T-helper 2 cell treated with Interferon-gamma antibody and Interleukin-4, amounts not matched to agents 5 μg/mL and 100 μg/mL, for 36 hours (primary cell): Measurements from ENCODE around the gene FANCL.
"Not testable (repeated sequence)": the region's sequence is repeated elsewhere in the genome, so short reads cannot be mapped to it uniquely, and the experiment has no call there.

ENCODE experiments used
- DNase-seq: peaks from one replicate; pipeline ENCODE4 v3.0.0; 2021; ENCODE audit warnings: low spot score
- H3K27ac Mint-ChIP-seq: one replicate; pipeline ENCODE4 v1.8.0; 2021; ENCODE audit warnings: mild to moderate bottlenecking, mixed read lengths
- H3K27me3 Mint-ChIP-seq: one replicate; pipeline ENCODE4 v1.8.0; 2021; ENCODE audit warnings: low read depth, mixed read lengths
- H3K36me3 Mint-ChIP-seq: one replicate; pipeline ENCODE4 v1.8.0; 2021; ENCODE audit warnings: low read depth, mixed read lengths
- H3K4me1 Mint-ChIP-seq: one replicate; pipeline ENCODE4 v1.8.0; 2021; ENCODE audit warnings: low read depth, mixed read lengths
- H3K4me3 Mint-ChIP-seq: one replicate; pipeline ENCODE4 v1.8.0; 2022; ENCODE audit warnings: mild to moderate bottlenecking, moderate library complexity, mixed read lengths
- H3K9me3 Mint-ChIP-seq: one replicate; pipeline ENCODE4 v1.8.0; 2021; ENCODE audit warnings: mixed read lengths

FANCL gene

GRCh38 chr2:58146707-58147106 lies 94.4 kb downstream of the FANCL start:
- Mint-ChIP-seq H3K4me1 (no peaks in the 10 kb centered on the region), H3K9me3 (no peaks in the 10 kb centered on the region), H3K4me3 (no peak overlapping the region), H3K27me3 (no peaks in the 10 kb centered on the region), H3K27ac (no peak overlapping the region), H3K36me3 (peaks cover 8% of the 10 kb centered on the region)
- DNase-seq = no peak

GRCh38 chr2:58145769-58146168 lies 95.4 kb downstream of the FANCL start:
- not testable (repeated sequence) for H3K4me3 Mint-ChIP-seq, DNase-seq, H3K9me3 Mint-ChIP-seq, H3K4me1 Mint-ChIP-seq, H3K27ac Mint-ChIP-seq, H3K27me3 Mint-ChIP-seq
- H3K36me3 Mint-ChIP-seq = peaks cover 10% of the 10 kb centered on the region

GRCh38 chr2:58140508-58141072 lies 100.5 kb downstream of the FANCL start:
- Mint-ChIP-seq H3K4me1 (no peaks in the 10 kb centered on the region), H3K27ac (no peak overlapping the region), H3K9me3 (no peaks in the 10 kb centered on the region), H3K27me3 (no peaks in the 10 kb centered on the region), H3K36me3 (peaks cover 12% of the 10 kb centered on the region), H3K4me3 (no peak overlapping the region)
- no peak for DNase-seq

- H3K4me3 Mint-ChIP-seq = no peak overlapping the region
- H3K27me3 Mint-ChIP-seq = no peaks in the 10 kb centered on the region
- DNase-seq = no peak
- peaks cover 10% of the 10 kb centered on the region for H3K36me3 Mint-ChIP-seq
- H3K9me3 Mint-ChIP-seq = no peaks in the 10 kb centered on the region
- H3K4me1 Mint-ChIP-seq = no peaks in the 10 kb centered on the region
- H3K27ac Mint-ChIP-seq = no peak overlapping the region
Measured at GRCh38 chr2:58138396-58139030, 102.6 kb downstream of the FANCL start.

GRCh38 chr2:58137856-58138255 lies 103.3 kb downstream of the FANCL start:
- Mint-ChIP-seq H3K4me1 (no peaks in the 10 kb centered on the region), H3K27ac (no peak overlapping the region), H3K27me3 (no peaks in the 10 kb centered on the region), H3K4me3 (no peak overlapping the region), H3K36me3 (peaks cover 10% of the 10 kb centered on the region), H3K9me3 (no peaks in the 10 kb centered on the region)
- no peak for DNase-seq

GRCh38 chr2:58137221-58137620 lies 103.9 kb downstream of the FANCL start:
- Mint-ChIP-seq H3K4me1 (no peaks in the 10 kb centered on the region), H3K9me3 (no peaks in the 10 kb centered on the region), H3K27ac (no peak overlapping the region), H3K27me3 (no peaks in the 10 kb centered on the region), H3K4me3 (no peak overlapping the region), H3K36me3 (peaks cover 10% of the 10 kb centered on the region)
- DNase-seq = no peak

GRCh38 chr2:58135861-58136260 lies 105.3 kb downstream of the FANCL start:
- Mint-ChIP-seq H3K36me3 (peaks cover 9% of the 10 kb centered on the region), H3K27ac (no peak overlapping the region), H3K4me3 (no peak overlapping the region), H3K9me3 (no peaks in the 10 kb centered on the region), H3K27me3 (no peaks in the 10 kb centered on the region), H3K4me1 (no peaks in the 10 kb centered on the region)
- no peak for DNase-seq

- H3K4me3 Mint-ChIP-seq = no peak overlapping the region
- H3K36me3 Mint-ChIP-seq = peaks cover 4% of the 10 kb centered on the region
- no peaks in the 10 kb centered on the region for H3K9me3 Mint-ChIP-seq
- no peaks in the 10 kb centered on the region for H3K4me1 Mint-ChIP-seq
- no peak overlapping the region for H3K27ac Mint-ChIP-seq
- no peak for DNase-seq
- H3K27me3 Mint-ChIP-seq = no peaks in the 10 kb centered on the region
Measured at GRCh38 chr2:58133395-58133794, 107.7 kb downstream of the FANCL start.

- Mint-ChIP-seq H3K27me3 (no peaks in the 10 kb centered on the region), H3K9me3 (no peaks in the 10 kb centered on the region), H3K27ac (no peak overlapping the region), H3K36me3 (peaks cover 4% of the 10 kb centered on the region), H3K4me1 (no peaks in the 10 kb centered on the region), H3K4me3 (no peak overlapping the region)
- no peak for DNase-seq
Measured at GRCh38 chr2:58131191-58132011, 109.7 kb downstream of the FANCL start.

GRCh38 chr2:58130238-58130637 lies 110.9 kb downstream of the FANCL start:
- peaks cover 2% of the 10 kb centered on the region for H3K36me3 Mint-ChIP-seq
- H3K27ac Mint-ChIP-seq = no peak overlapping the region
- H3K4me1 Mint-ChIP-seq = no peaks in the 10 kb centered on the region
- no peaks in the 10 kb centered on the region for H3K27me3 Mint-ChIP-seq
- H3K9me3 Mint-ChIP-seq = no peaks in the 10 kb centered on the region
- no peak for DNase-seq
- no peak overlapping the region for H3K4me3 Mint-ChIP-seq

- Mint-ChIP-seq H3K27ac (no peak overlapping the region), H3K36me3 (peaks cover 10% of the 10 kb centered on the region), H3K4me1 (no peaks in the 10 kb centered on the region), H3K27me3 (no peaks in the 10 kb centered on the region), H3K4me3 (no peak overlapping the region), H3K9me3 (no peaks in the 10 kb centered on the region)
- DNase-seq = no peak
Measured at GRCh38 chr2:58127111-58127510, 114.0 kb downstream of the FANCL start.

- DNase-seq = no peak
- Mint-ChIP-seq H3K4me3 (no peak overlapping the region), H3K27me3 (no peaks in the 10 kb centered on the region), H3K36me3 (peaks cover 12% of the 10 kb centered on the region), H3K4me1 (no peaks in the 10 kb centered on the region), H3K9me3 (no peaks in the 10 kb centered on the region), H3K27ac (no peak overlapping the region)
Measured at GRCh38 chr2:58122540-58122939, 118.6 kb downstream of the FANCL start.

- no peak overlapping the region for H3K4me3 Mint-ChIP-seq
- no peaks in the 10 kb centered on the region for H3K4me1 Mint-ChIP-seq
- H3K27me3 Mint-ChIP-seq = no peaks in the 10 kb centered on the region
- DNase-seq = no peak
- no peaks in the 10 kb centered on the region for H3K9me3 Mint-ChIP-seq
- no peak overlapping the region for H3K27ac Mint-ChIP-seq
- peaks cover 12% of the 10 kb centered on the region for H3K36me3 Mint-ChIP-seq
Measured at GRCh38 chr2:58122040-58122439, 119.1 kb downstream of the FANCL start.

GRCh38 chr2:58120626-58121229 lies 120.4 kb downstream of the FANCL start:
- H3K27ac Mint-ChIP-seq = no peak overlapping the region
- H3K4me1 Mint-ChIP-seq = no peaks in the 10 kb centered on the region
- H3K4me3 Mint-ChIP-seq = no peak overlapping the region
- H3K27me3 Mint-ChIP-seq = no peaks in the 10 kb centered on the region
- no peak for DNase-seq
- H3K36me3 Mint-ChIP-seq = peaks cover 12% of the 10 kb centered on the region
- H3K9me3 Mint-ChIP-seq = no peaks in the 10 kb centered on the region
